ENCODE data around the gene SESN1.

The SESN1 gene

GRCh38 chr6:108937170-108937569 lies 157.5 kb downstream of the SESN1 start:
- Histone ChIP-seq H4K20me1 (ENCODE audit: insufficient read depth, low read length, poor library complexity, severe bottlenecking) (no peaks in the 10 kb centered on the region), H3K9ac (ENCODE audit: low read depth, low read length, poor library complexity, severe bottlenecking) (no peak overlapping the region), H3K79me2 (ENCODE audit: insufficient read depth, low read length) (no peaks in the 10 kb centered on the region), H3F3A (ENCODE audit: low read depth) (no peaks in the 10 kb centered on the region), H3K27me3 (ENCODE audit: insufficient read depth, low read length, poor library complexity, severe bottlenecking) (no peaks in the 10 kb centered on the region), H3K4me2 (ENCODE audit: low read depth, low read length, poor library complexity, severe bottlenecking) (no peak overlapping the region), H2AFZ (ENCODE audit: low read length) (no peak overlapping the region), H3K9me2 (replicated peaks; ENCODE audit: low read depth, low read length) (no peaks in the 10 kb centered on the region), H3K4me3 (ENCODE audit: low read length, poor library complexity, severe bottlenecking) (no peak overlapping the region), H3K36me3 (ENCODE audit: insufficient read depth, low read length) (no peaks in the 10 kb centered on the region), H3K4me1 (ENCODE audit: insufficient read depth, low read length, poor library complexity, severe bottlenecking) (peaks cover 26% of the 10 kb centered on the region), H3K9me3 (ENCODE audit: insufficient read depth, low read depth, low read length) (peaks cover 8% of the 10 kb centered on the region)
- TF ChIP-seq EZH2phosphoT487 (IDR thresholded peaks at IDR 0.05; ENCODE audit: borderline replicate concordance) (no peak), CTCF (conservative IDR thresholded peaks at IDR 0.05; ENCODE audit: low read length) (no peak)
